NCI-H526 treated with DMSO at 0.1 percent for 48 hours (cell line): ENCODE measurements around the gene TMEM41A.

Experiments used
- DNase-seq: peaks from one replicate; lab custom pipeline; 2025; lab: John Stamatoyannopoulos, UW

The TMEM41A gene

GRCh38 chr3:185498503-185499396 is at the start of gene TMEM41A:
Gene TMEM41A, minus strand, starts transcription at chr3:185499035. Its CDS starts 74 bp downstream, at chr3:185498961.
- DNase-seq: peak; percentile 87

DNA sequence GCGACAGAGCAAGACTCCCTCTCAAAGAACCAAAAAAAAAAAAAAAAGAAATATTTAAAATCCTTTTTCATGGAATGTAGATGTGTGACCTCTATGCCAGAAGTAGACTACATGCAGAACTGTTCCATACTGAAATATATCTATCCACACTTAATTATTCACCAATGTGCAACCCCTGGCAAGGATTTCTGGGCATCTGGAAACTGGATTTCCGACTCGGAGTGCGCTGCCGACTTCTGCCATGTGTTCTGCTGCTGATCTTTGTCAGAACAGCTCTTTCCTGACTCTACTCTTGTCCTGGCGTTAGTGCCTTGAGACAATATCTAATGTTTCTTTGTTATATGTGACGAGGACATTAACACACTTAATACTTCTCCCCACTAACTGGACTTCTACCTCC is 41.9 kb upstream of the TMEM41A start:
- no peak for DNase-seq

DNA sequence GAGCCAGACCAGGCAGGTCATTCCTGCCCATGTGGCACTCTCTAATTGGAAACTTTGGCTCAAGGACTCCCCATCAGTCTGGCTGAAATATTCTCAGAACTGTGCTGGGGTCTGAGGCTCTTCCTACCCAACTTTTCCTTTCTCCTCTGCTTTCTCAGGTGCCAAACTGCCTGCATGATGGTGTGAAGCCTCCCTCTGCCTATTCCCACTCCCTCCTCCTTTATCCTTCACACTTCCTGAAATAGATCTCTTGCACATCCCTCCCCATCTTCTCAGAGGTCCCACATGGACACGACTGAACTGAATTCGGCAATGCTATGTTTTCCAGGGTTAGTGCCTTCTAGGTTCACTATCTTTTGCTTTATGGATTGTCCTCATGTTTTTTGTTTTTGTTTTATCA is 41.1 kb upstream of the TMEM41A start:
- DNase-seq: no peak

DNA sequence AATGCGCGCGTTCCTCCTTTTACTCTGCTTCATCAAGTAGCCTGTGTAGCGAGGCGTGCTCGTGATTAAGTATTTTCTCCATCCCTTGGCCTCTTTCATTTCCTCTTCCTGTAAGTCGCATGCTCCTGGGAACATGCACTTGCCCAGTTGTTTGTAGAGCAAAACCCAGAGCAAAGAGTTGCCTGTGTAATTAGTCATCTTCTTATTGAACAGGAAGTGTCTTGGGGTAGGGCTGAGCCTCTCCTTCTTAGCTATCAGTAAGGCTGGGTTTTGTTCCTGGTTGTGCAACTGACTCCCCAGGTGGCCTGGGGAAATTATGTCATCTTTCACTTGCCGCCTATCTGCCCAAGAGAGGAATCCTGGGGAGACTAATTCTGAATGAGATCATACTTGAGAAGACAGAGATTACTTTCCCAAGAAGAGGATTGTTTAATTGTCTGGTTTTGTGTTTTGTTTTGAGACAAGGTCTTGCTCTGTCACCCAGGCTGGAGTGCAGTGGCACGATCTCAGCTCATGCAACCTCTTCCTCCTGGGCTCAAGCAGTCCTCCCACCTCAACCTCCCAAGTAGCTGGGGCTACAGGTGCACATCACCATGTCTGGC is 38.6 kb upstream of the TMEM41A start:
- DNase-seq: no peak

DNA sequence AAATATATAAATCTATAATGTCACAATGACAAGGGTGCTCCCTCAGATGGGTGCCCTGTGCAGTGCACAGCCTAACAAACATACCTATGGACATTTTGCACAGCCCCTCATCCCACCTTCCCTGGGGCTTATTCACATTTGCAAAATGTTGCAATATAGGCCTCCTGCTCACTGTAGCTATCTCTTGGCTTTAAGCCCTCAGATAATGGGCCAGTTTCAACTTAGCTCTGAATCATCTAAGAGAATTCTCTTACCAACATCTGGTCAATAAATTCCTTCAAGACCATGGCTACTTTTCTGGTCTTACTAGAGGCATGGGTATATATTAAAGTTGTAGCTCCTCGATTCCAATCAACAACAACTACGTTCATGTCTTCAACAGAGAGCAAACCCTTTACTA is 35.7 kb upstream of the TMEM41A start:
- no peak for DNase-seq

- DNase-seq: no peak
Observed at GRCh38 chr3:185532901-185533300, 34.1 kb upstream of the TMEM41A start.

DNA sequence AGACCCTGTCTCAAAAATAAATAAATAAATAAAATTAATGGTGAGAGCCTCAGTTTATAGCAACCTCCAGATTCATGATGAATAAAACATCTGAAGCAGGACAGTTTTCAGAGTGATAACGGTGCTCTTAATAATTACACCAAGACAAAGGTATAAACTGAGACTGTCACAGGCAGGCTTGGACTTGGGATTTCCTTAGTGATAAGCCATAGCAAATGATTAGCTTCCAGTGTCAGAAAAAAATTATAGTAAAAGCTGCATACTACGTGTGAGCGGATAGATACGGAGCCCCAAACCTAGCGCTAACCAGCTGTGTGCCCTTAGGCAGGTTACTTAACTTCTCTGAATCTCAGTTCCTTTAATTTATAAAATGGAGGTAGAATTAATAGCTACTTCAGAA is 32.0 kb upstream of the TMEM41A start:
- DNase-seq: no peak

GRCh38 chr3:185528532-185528931 is 29.7 kb upstream of the TMEM41A start:
- DNase-seq: no peak

- DNase-seq: no peak
Observed at GRCh38 chr3:185527364-185527763, 28.5 kb upstream of the TMEM41A start.

DNA sequence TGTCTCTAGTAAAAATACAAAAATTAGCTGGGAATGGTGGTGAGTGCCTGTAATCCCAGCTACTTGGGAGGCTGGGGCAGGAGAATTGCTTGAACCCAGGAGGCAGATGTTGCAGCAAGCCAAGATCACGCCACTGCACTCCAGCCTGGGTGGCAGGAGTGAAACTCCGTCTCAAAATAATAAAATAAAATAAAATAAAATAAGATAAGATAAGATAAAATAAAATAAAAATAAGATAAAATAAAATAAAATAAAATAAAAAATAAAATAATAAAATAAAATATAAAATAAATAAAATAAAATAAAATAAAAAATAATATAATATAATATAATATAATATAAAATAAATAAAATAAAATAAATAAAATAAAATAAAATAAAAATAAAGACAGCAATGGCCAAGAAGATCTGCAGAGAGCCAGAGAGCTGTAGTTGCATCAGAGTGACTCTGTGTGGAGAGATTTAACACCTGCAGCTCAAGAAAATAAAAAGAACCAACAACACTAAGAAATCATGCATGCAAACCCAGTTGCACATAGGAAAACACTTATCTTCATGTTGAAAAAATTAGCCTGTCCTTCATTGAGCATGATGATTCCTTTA is 27.6 kb upstream of the TMEM41A start:
- DNase-seq: no peak

GRCh38 chr3:185521349-185522138 is 22.7 kb upstream of the TMEM41A start:
- DNase-seq: no peak

GRCh38 chr3:185519021-185519420 is 20.2 kb upstream of the TMEM41A start:
- no peak for DNase-seq

DNA sequence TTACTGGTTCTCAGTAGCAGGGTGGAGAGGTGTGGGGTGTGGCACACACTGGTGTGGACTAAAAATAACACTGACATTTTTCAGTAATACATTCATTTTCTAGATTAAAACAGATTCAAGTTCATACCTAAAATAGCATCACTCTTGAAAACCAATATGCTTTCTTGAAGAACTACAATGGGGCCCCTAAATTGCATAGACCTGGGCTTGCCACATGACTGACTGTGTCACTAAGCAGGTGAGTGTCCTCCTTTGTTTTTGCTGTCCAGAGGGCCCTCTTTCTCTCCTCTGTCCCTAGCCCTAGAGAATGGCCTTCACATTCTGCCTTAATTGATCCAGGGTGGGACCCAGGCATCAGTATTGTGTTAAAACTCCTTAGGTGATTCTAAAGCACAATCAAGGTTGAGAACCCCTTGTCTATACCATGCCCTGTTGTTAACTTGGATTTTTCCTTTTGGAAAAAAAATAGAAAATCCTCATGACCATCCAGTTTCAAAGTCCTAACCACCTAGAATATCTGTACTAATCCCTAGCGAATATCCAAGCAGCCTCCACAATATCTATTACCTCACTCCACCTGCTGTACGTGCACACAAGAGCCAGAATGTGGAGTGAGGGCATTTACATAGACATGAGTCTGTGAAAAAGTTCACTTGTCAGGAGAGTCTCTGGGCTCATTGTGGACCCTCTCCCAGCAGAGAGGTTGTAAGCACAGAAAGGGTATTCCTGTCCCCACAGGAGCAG is 18.7 kb upstream of the TMEM41A start:
- DNase-seq: no peak

GRCh38 chr3:185511711-185512110 is 12.9 kb upstream of the TMEM41A start:
- DNase-seq: no peak

DNA sequence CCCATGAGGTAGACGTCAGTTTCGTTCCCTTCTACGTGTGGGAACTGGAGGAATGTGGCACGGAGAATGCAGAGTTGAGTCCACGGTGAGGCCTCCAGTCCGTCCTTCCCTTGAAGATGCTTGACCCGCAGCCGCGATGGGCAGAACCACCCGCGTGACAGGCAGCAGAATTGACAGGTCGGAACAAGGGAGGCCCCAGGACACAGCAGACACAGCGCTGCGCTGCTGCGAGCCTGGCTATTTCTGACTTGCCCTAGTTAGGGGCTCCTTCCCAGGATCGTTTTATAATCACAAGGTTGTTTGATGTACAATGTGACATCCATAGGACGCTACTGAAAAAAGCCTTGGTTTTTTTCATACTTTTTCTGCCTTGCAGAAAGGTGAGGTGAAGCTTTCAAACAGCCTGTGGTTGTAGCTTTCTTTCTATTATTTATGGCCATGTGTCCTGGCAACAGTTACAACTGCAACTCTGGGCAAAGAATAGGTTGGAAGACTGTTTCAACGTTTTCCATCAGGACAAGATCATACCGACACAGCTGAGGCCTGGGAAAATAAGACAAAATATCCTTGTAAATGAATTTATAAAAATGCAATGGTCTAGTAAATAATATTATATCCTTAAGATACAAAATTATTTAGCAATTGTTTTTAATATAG is 9.6 kb upstream of the TMEM41A start:
- DNase-seq: no peak

- DNase-seq: no peak
Observed at GRCh38 chr3:185507883-185508282, 9.0 kb upstream of the TMEM41A start.

DNA sequence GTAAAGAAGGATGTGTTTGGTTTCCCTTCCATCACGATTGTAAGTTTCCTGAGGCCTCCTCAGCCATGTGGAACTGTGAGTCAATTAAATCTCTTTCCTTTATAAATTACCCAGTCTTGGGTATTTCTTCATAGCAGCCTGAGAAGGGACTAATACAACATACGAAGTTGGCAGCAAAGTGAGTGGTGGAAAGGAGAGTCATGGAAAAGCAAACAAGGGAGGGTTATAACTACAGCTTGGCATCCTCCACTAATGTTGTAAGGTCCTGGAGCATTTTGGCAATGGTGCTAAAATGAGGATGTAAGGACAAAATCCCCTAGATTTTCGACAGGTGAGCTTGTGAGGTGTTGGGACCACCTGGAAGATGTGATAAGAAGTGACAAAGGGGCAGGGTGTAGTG is 5.8 kb upstream of the TMEM41A start:
- no peak for DNase-seq

DNA sequence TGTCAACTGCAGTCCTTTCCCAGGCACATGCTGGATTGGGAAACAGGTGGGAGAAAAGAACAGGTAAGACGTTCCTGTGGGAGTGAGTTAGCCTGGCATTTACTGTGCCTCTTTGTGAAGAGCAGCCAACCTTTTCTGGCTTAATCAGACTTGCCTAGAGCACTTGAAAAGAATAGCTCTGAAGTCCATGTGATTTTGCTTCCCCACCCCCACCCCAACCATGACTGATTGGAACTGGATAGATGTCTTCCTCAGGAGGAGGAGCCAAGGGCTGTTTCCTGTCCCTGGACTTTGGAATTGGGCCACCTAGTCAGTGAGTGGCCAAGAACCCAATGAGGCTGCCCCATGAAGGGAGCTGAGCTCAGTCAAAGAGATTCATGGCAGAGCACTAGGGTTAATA is 4.7 kb upstream of the TMEM41A start:
- DNase-seq: no peak

GRCh38 chr3:185502987-185503386 is 4.2 kb upstream of the TMEM41A start:
- no peak for DNase-seq

- DNase-seq: no peak
Observed at GRCh38 chr3:185490241-185490640, 8.6 kb downstream of the TMEM41A start.

- DNase-seq: no peak
Observed at GRCh38 chr3:185489462-185489861, 9.4 kb downstream of the TMEM41A start.
